Panc1 (cell line): Measurements from ENCODE around the gene C2orf81. TPM values are rescaled to one million over a fixed set of nuclear protein-coding genes. Genes with fewer than 3 reads are reported as not detected.
A peak's percentile ranks its signal among the peaks of the same experiment; 100 is the strongest.

Experiments used
- ATAC-seq: fragments of 200-7000 bp; cut with Tn5 transposase; 2 replicates; pipeline ENCODE4 v1.9.1; 2020; ENCODE audit warnings: mild to moderate bottlenecking, moderate library complexity
- BruUV-seq: library from RNA; stranded (reverse); fragments of 400-500 nt; replicated peaks from 2 replicates; lab custom pipeline; 2021; lab: Mats Ljungman, UMichigan
- CTCF ChIA-PET: fragments of 300-600 bp; sonication (Branson Sonifier 250); formaldehyde crosslinking; loops from one replicate; lab custom pipeline; 2022; ENCODE audit warnings: antibody characterized with exemption; lab: Charles Lee
- POLR2A ChIA-PET: fragments of 300-600 bp; sonication (Branson Sonifier 250); formaldehyde crosslinking; loops from one replicate; lab custom pipeline; 2022; ENCODE audit warnings: antibody characterized with exemption; lab: Charles Lee
- DNase-seq: peaks from one replicate; pipeline ENCODE4 v3.0.0-alpha.2; 2010; ENCODE audit warnings: low read depth, low spot score
- H3K27ac ChIP-seq: 2 replicates; pipeline ENCODE4 v1.5.1; 2011; ENCODE audit warnings: mild to moderate bottlenecking, low read length, inconsistent platforms
- H3K27me3 ChIP-seq: fragments of 200-500 bp; sonication (Bioruptor generic); 2 replicates; pipeline ENCODE4 v1.6.0; 2014; ENCODE audit warnings: low read length, inconsistent platforms; ENCODE audit not compliant: control insufficient read depth, insufficient read depth
- H3K36me3 ChIP-seq: fragments of 200-500 bp; sonication (Bioruptor generic); 2 replicates; pipeline ENCODE4 v1.5.1; 2014; ENCODE audit warnings: inconsistent platforms, mild to moderate bottlenecking, low read length, moderate library complexity; ENCODE audit not compliant: control insufficient read depth, insufficient read depth
- H3K4me1 ChIP-seq: 2 replicates; pipeline ENCODE4 v1.5.1; 2011; ENCODE audit warnings: inconsistent platforms, mild to moderate bottlenecking, low read length, moderate library complexity; ENCODE audit not compliant: control insufficient read depth, insufficient read depth
- H3K4me3 ChIP-seq, 2 experiments: 2 replicates each; pipeline ENCODE4 v1.5.1; 2011 to 2012; ENCODE audit warnings: low read depth in 2 of 2, low read length in 2 of 2, mild to moderate bottlenecking in 2 of 2, inconsistent platforms in 1 of 2, moderate library complexity in 1 of 2
- H3K9me3 ChIP-seq: fragments of 200-500 bp; sonication (Bioruptor generic); 2 replicates; pipeline ENCODE4 v1.5.1; 2014; ENCODE audit warnings: low read depth, mild to moderate bottlenecking, inconsistent platforms, low read length, moderate library complexity; ENCODE audit not compliant: control insufficient read depth, insufficient read depth
- CTCF ChIP-seq: fragments of 450-650 bp; IDR thresholded peaks from 2 replicates; pipeline ENCODE4 v1.5.1; 2017; ENCODE audit warnings: mild to moderate bottlenecking
- POLR2AphosphoS5 ChIP-seq: IDR thresholded peaks from 2 replicates; pipeline ENCODE4 v1.6.1; 2012; ENCODE audit warnings: mild to moderate bottlenecking, low read depth, low read length, moderate library complexity
- REST ChIP-seq, 2 experiments: IDR thresholded peaks; 2 replicates each; pipeline ENCODE4 v1.6.1; 2011 to 2012; ENCODE audit warnings: low read depth in 2 of 2, control low read depth in 1 of 2, low read length in 1 of 2, mild to moderate bottlenecking in 1 of 2, moderate library complexity in 1 of 2; ENCODE audit not compliant: insufficient read depth in 1 of 2
- SIN3A ChIP-seq: IDR thresholded peaks from 2 replicates; pipeline ENCODE4 v1.6.1; 2012; ENCODE audit warnings: low read depth, mild to moderate bottlenecking, low read length, moderate library complexity, borderline replicate concordance; ENCODE audit not compliant: insufficient read depth
- in situ Hi-C: cut with HindIII; loops from 2 replicates; pipeline ENCODE4 v1.10.0; 2016; ENCODE audit warnings: low sequenced_read_pairs, low pct_unique_long_range_greater_than_20kb
- intact Hi-C: fragments of 100-400 bp; cut with micrococcal nuclease; formaldehyde crosslinking; loops from one replicate; pipeline ENCODE4 v1.10.0; 2022; ENCODE audit not compliant: unreplicated experiment
- total RNA-seq: library from RNA; stranded (reverse); gene quantifications from one replicate; pipeline ENCODE4 v1.2.1, GENCODE V29; 2021; ENCODE audit not compliant: unreplicated experiment

C2orf81 gene
- total RNA-seq, 1 experiment from 2014 or later: 3.9 TPM

GRCh38 chr2:74439373-74439772, 18.0 kb upstream of the C2orf81 start:
- TF ChIP-seq REST (IDR thresholded peaks at IDR 0.05; ENCODE audit: insufficient read depth in 1 of 2, low read depth in 2 of 2, low read length in 1 of 2): no peak
- ChIA-PET POLR2A (interaction anchor here (1.5 kb wide), 1 partner anchor 18 kb away, joined by 3 read pairs; the partner anchor contains the start of genes C2orf81 and WDR54), CTCF (no interaction called here)
- no peaks in the 10 kb centered on the region for H3K27me3 ChIP-seq
- no peaks in the 10 kb centered on the region for H3K36me3 ChIP-seq
- DNase-seq: no peak
- H3K9me3 ChIP-seq: no peaks in the 10 kb centered on the region
- peak overlapping the region; percentile 67 to 93 for H3K4me3 ChIP-seq
- in situ Hi-C loops: no loop called here
- H3K27ac ChIP-seq: peak overlapping the region; percentile 90
- H3K4me1 ChIP-seq: peaks cover 10% of the 10 kb centered on the region
- intact Hi-C loops: no loop called here
- ATAC-seq: no peak
- BruUV-seq: no TSS peak

- Histone ChIP-seq H3K36me3 (no peaks in the 10 kb centered on the region), H3K4me3 (no peak overlapping the region), H3K4me1 (peaks cover 10% of the 10 kb centered on the region), H3K27me3 (no peaks in the 10 kb centered on the region), H3K27ac (no peak overlapping the region), H3K9me3 (no peaks in the 10 kb centered on the region)
- intact Hi-C loops: no loop called here
- TF ChIP-seq SIN3A (no peak), POLR2AphosphoS5 (no peak), REST (IDR thresholded peaks at IDR 0.05; ENCODE audit: insufficient read depth in 1 of 2, low read depth in 2 of 2, low read length in 1 of 2) (no peak), CTCF (no peak)
- DNase-seq (no peak), ATAC-seq (no peak)
- ChIA-PET POLR2A (no interaction called here), CTCF (no interaction called here)
- no TSS peak for BruUV-seq
- in situ Hi-C loops: no loop called here
Observed at GRCh38 chr2:74438248-74438647, 16.8 kb upstream of the C2orf81 start.
